Endothelial cell of umbilical vein (primary cell): Measurements from ENCODE around the gene CPNE2. TPM values are rescaled to one million over a fixed set of nuclear protein-coding genes. Genes with fewer than 3 reads are reported as not detected.

Source experiments
- BruUV-seq: library from RNA; stranded (reverse); fragments of 400-500 nt; replicated peaks from 2 replicates; lab custom pipeline; 2021; lab: Mats Ljungman, UMichigan
- CTCF ChIA-PET: fragments of 300-600, 350-600 bp; sonication (Branson Sonifier 250); formaldehyde crosslinking; loops from one replicate; lab custom pipeline; 2021; ENCODE audit warnings: antibody characterized with exemption, inconsistent platforms; lab: Charles Lee
- POLR2A ChIA-PET: fragments of 300-600, 350-600 bp; sonication (Branson Sonifier 250); formaldehyde crosslinking; loops from one replicate; lab custom pipeline; 2021; ENCODE audit warnings: antibody characterized with exemption, inconsistent platforms; lab: Charles Lee
- DNase-seq: peaks from one replicate; pipeline ENCODE4 v3.0.0-alpha.2; 2011; ENCODE audit warnings: low read depth, low spot score
- FAIRE-seq: peaks from 2 replicates; lab custom pipeline; 2011; peaks lifted over from hg19 to GRCh38; lab: Jason Lieb, UNC
- H2AFZ ChIP-seq: 2 replicates; pipeline ENCODE4 v1.6.0; 2012; ENCODE audit warnings: low read depth, low read length, control low read depth, inconsistent platforms
- H3K27ac ChIP-seq: 2 replicates; pipeline ENCODE4 v1.5.1; 2011; ENCODE audit warnings: low read depth, mild to moderate bottlenecking, control low read depth, low read length, moderate library complexity; ENCODE audit not compliant: insufficient read depth
- H3K27me3 ChIP-seq, 2 experiments: 2 replicates each; pipeline versions ENCODE4 v1.6.0 to v1.6.1; 2011; ENCODE audit warnings: low read length in 2 of 2, mixed read lengths in 1 of 2; ENCODE audit not compliant: control insufficient read depth in 2 of 2, insufficient read depth in 2 of 2
- H3K36me3 ChIP-seq, 2 experiments: 2 replicates in 1 of 2; 3 replicates in 1 of 2; pipeline ENCODE4 v1.5.1; 2011; ENCODE audit warnings: low read length in 2 of 2, mild to moderate bottlenecking in 1 of 2, moderate library complexity in 1 of 2; ENCODE audit not compliant: control insufficient read depth in 2 of 2, insufficient read depth in 2 of 2; ENCODE audit errors: extremely low read depth in 1 of 2
- H3K4me1 ChIP-seq: 3 replicates; pipeline ENCODE4 v1.5.1; 2011; ENCODE audit warnings: mild to moderate bottlenecking, low read length; ENCODE audit not compliant: control insufficient read depth, insufficient read depth; ENCODE audit errors: extremely low read depth
- H3K4me2 ChIP-seq: 2 replicates; pipeline ENCODE4 v1.6.1; 2011; ENCODE audit warnings: low read length, control low read depth, mixed read lengths; ENCODE audit not compliant: insufficient read depth
- H3K4me3 ChIP-seq, 3 experiments: fragments of 200-600 bp in 1 of 3; sonication (generic), shearing (Covaris generic) in 1 of 3; replicated peaks in 1 of 3; 2 replicates each; pipeline ENCODE4 v1.5.1; 2011 to 2016; ENCODE audit warnings: control low read depth in 3 of 3, low read length in 3 of 3, mild to moderate bottlenecking in 2 of 3, inconsistent platforms in 1 of 3, low read depth in 1 of 3, moderate library complexity in 1 of 3; ENCODE audit not compliant: insufficient read depth in 1 of 3
- H3K79me2 ChIP-seq: 2 replicates; pipeline ENCODE4 v1.6.0; 2012; ENCODE audit warnings: low read length, inconsistent platforms; ENCODE audit not compliant: control insufficient read depth, insufficient read depth
- H3K9ac ChIP-seq: replicated peaks from 2 replicates; pipeline ENCODE3; 2011; ENCODE audit warnings: low read length, control low read depth; ENCODE audit not compliant: insufficient read depth; ENCODE audit errors: extremely low read depth
- H3K9me1 ChIP-seq: replicated peaks from 3 replicates; pipeline ENCODE4 v1.6.0; 2011; ENCODE audit warnings: mild to moderate bottlenecking, low read length; ENCODE audit not compliant: control insufficient read depth, insufficient read depth; ENCODE audit errors: extremely low read depth
- H3K9me3 ChIP-seq: replicated peaks from 2 replicates; pipeline ENCODE4 v1.5.1; 2012; ENCODE audit warnings: low read length, inconsistent platforms; ENCODE audit not compliant: control insufficient read depth, insufficient read depth
- H4K20me1 ChIP-seq: replicated peaks from 2 replicates; pipeline ENCODE3; 2011; ENCODE audit warnings: mild to moderate bottlenecking, low read length; ENCODE audit not compliant: control insufficient read depth, insufficient read depth; ENCODE audit errors: extremely low read depth
- CTCF ChIP-seq, 2 donors: IDR thresholded peaks; 1 replicate in 1 of 2; 2 replicates in 1 of 2; pipeline ENCODE4 v1.5.1; 2011; ENCODE audit warnings: low read length in 2 of 2, mild to moderate bottlenecking in 2 of 2, moderate library complexity in 2 of 2, control low read depth in 1 of 2, inconsistent platforms in 1 of 2, low read depth in 1 of 2; ENCODE audit not compliant: insufficient read depth in 1 of 2; ENCODE audit errors: extremely low read depth in 1 of 2
- EZH2 ChIP-seq: IDR thresholded peaks from 2 replicates; pipeline ENCODE4 v1.6.1; 2012; ENCODE audit warnings: borderline replicate concordance, low read depth, mild to moderate bottlenecking, moderate library complexity, low read length, inconsistent platforms; ENCODE audit not compliant: severe bottlenecking
- GATA2 ChIP-seq: IDR thresholded peaks from 2 replicates; pipeline ENCODE4 v1.7.0; 2011; ENCODE audit warnings: low read depth, mild to moderate bottlenecking, moderate library complexity, mixed read lengths, low read length; ENCODE audit not compliant: insufficient read length, insufficient read depth
- MAX ChIP-seq: IDR thresholded peaks from 2 replicates; pipeline ENCODE4 v1.6.1; 2011; ENCODE audit not compliant: insufficient read depth, insufficient read length
- POLR2A ChIP-seq: IDR thresholded peaks from 2 replicates; pipeline ENCODE4 v1.6.1; 2012; ENCODE audit warnings: low read depth, mild to moderate bottlenecking, control low read depth, low read length
- POLR2AphosphoS5 ChIP-seq: IDR thresholded peaks from 2 replicates; pipeline ENCODE4 v1.6.1; 2012; ENCODE audit warnings: low read depth, mild to moderate bottlenecking, control low read depth, low read length, moderate library complexity; ENCODE audit not compliant: insufficient read depth
- dilution Hi-C: fragments of 300-500 bp; cut with MboI; formaldehyde crosslinking; loops from one replicate; pipeline ENCODE4 v1.15.0; 2019; ENCODE audit warnings: low sequenced_read_pairs; ENCODE audit not compliant: extremely low pct_ligation_motif_present
- intact Hi-C: fragments of 100-400 bp; cut with micrococcal nuclease; formaldehyde crosslinking; loops from one replicate; pipeline ENCODE4 v1.10.0; 2022
- polyA plus RNA-seq, 4 experiments: library from polyadenylated mRNA; depleted of rRNA in 3 of 4; stranded (reverse) in 3 of 4; unstranded in 1 of 4; fragments of >200 nt; gene quantifications; 2 replicates each; pipeline versions ENCODE4 v1.2.1 to v1.2.3, GENCODE V29; 2011 to 2012; ENCODE audit warnings: missing spikeins in 1 of 4
- total RNA-seq: library from RNA; stranded (reverse); gene quantifications from 2 replicates; pipeline ENCODE4 v1.2.3, GENCODE V29; 2021

Gene CPNE2
- total and polyA plus RNA-seq, 2 donors (not counting 3 experiments of a cell fraction or from before 2014, with no cell fraction given) = 91.9 to 187 TPM

GRCh38 chr16:57179215-57179828 lies 86.9 kb downstream of the CPNE2 start:
- no peak overlapping the region for H3K4me2 ChIP-seq
- FAIRE-seq = no peak

More at GRCh38 chr16:57179215-57179828, 86.9 kb downstream of the CPNE2 start:
- Histone ChIP-seq H3K4me3 (no peak overlapping the region), H2AFZ (no peak overlapping the region), H3K27ac (peak overlapping the region; percentile 8), H3K36me3 (peaks cover 0 to 2% of the 10 kb centered on the region in 2 experiments), H3K27me3 (no peaks in the 10 kb centered on the region), H3K9me3 (no peaks in the 10 kb centered on the region), H3K4me1 (peaks cover 20% of the 10 kb centered on the region), H3K79me2 (peaks cover 38% of the 10 kb centered on the region), H4K20me1 (peaks cover 2% of the 10 kb centered on the region), H3K9me1 (no peaks in the 10 kb centered on the region), H3K9ac (no peak overlapping the region)
- POLR2A ChIA-PET = no interaction called here
- dilution Hi-C loops = no loop called here
- intact Hi-C loops = no loop called here
- BruUV-seq = no TSS peak
- TF ChIP-seq POLR2A = no peak
- no peak for TF ChIP-seq MAX
- no peak for TF ChIP-seq EZH2
- TF ChIP-seq POLR2AphosphoS5 = no peak
- TF ChIP-seq CTCF (IDR thresholded peaks at IDR 0.05; ENCODE audit: extremely low read depth in 1 of 2, insufficient read depth in 1 of 2, low read depth in 1 of 2, low read length in 2 of 2) = no peak
- TF ChIP-seq GATA2 = no peak
- DNase-seq = peak; percentile 26
- CTCF ChIA-PET = interaction anchor here (1.0 to 1.6 kb wide), 3 partner anchors 29 to 95 kb away, joined by 3 to 6 read pairs (median 4); no protein-coding TSS in a partner anchor
